HCT116 (cell line): ENCODE measurements around the gene CLIC6. TPM values are rescaled to one million over a fixed set of nuclear protein-coding genes. Genes with fewer than 3 reads are reported as not detected.

Source experiments
- ATAC-seq: fragments of 200-7000 bp; cut with Tn5 transposase; 2 replicates; pipeline ENCODE4 v1.9.1; 2020; ENCODE audit warnings: mild to moderate bottlenecking, moderate library complexity
- BruUV-seq: library from RNA; stranded (reverse); fragments of 400-500 nt; replicated peaks from 2 replicates; lab custom pipeline; 2021; lab: Mats Ljungman, UMichigan
- CTCF ChIA-PET: fragments of 300-600 bp; sonication (Branson Sonifier 250); formaldehyde crosslinking; loops from one replicate; lab custom pipeline; 2021; ENCODE audit warnings: antibody characterized with exemption; lab: Charles Lee
- POLR2A ChIA-PET: fragments of 300-600, 350-600 bp; sonication (Branson Sonifier 250); formaldehyde crosslinking; loops from one replicate; lab custom pipeline; 2021; ENCODE audit warnings: antibody characterized with exemption; lab: Charles Lee
- RAD21 ChIA-PET, 2 experiments: fragments of 300-600 bp; sonication (Branson Sonifier 250); formaldehyde crosslinking; loops; one replicate each; lab custom pipeline; 2023; ENCODE audit warnings: low total read pairs in 2 of 2; ENCODE audit not compliant: uncharacterized antibody in 2 of 2, unreplicated experiment in 2 of 2, low non-redundant PET in 1 of 2; lab: Charles Lee
- DNase-seq: peaks from one replicate; pipeline ENCODE4 v3.0.0-alpha.2; 2010; ENCODE audit warnings: low read depth, low spot score
- H2AFZ ChIP-seq: fragments of 200-600 bp; shearing (Covaris generic), sonication (generic); 2 replicates; pipeline ENCODE4 v1.6.1; 2017; ENCODE audit warnings: low read depth, mixed run types, mixed read lengths, antibody characterized with exemption, low read length; ENCODE audit not compliant: poor library complexity, severe bottlenecking
- H3K27ac ChIP-seq: 2 replicates; pipeline ENCODE4 v1.5.1; 2012; ENCODE audit warnings: low read depth, low read length
- H3K27me3 ChIP-seq: fragments of 200-600 bp; sonication (generic); 2 replicates; pipeline ENCODE4 v1.6.1; 2016; ENCODE audit warnings: mixed run types, low read length, mixed read lengths; ENCODE audit not compliant: insufficient read depth
- H3K36me3 ChIP-seq, 2 experiments: fragments of 200-500 bp in 1 of 2; fragments of 200-600 bp in 1 of 2; sonication (Bioruptor generic) in 1 of 2; sonication (generic) in 1 of 2; 2 replicates each; pipeline versions ENCODE4 v1.5.1 to v1.6.1; 2014 to 2016; ENCODE audit warnings: low read length in 2 of 2, inconsistent platforms in 1 of 2, mixed read lengths in 1 of 2, mixed run types in 1 of 2; ENCODE audit not compliant: insufficient read depth in 2 of 2, control insufficient read depth in 1 of 2
- H3K4me1 ChIP-seq, 2 experiments: fragments of 200-600 bp in 1 of 2; sonication (generic) in 1 of 2; 2 replicates each; pipeline versions ENCODE4 v1.5.1 to v1.6.1; 2012 to 2017; ENCODE audit warnings: low read length in 2 of 2, inconsistent platforms in 1 of 2, mild to moderate bottlenecking in 1 of 2, mixed read lengths in 1 of 2, mixed run types in 1 of 2, moderate library complexity in 1 of 2; ENCODE audit not compliant: insufficient read depth in 2 of 2, control insufficient read depth in 1 of 2
- H3K4me2 ChIP-seq: fragments of 200-600 bp; sonication (generic); 2 replicates; pipeline ENCODE4 v1.6.1; 2017; ENCODE audit warnings: mixed run types, low read length, mixed read lengths
- H3K4me3 ChIP-seq, 2 experiments: fragments of 200-600 bp in 1 of 2; sonication (generic) in 1 of 2; replicated peaks in 1 of 2; 2 replicates each; pipeline ENCODE4 v1.5.1; 2011 to 2016; ENCODE audit warnings: low read length in 2 of 2, control low read depth in 1 of 2, low read depth in 1 of 2, mild to moderate bottlenecking in 1 of 2, mixed read lengths in 1 of 2, mixed run types in 1 of 2
- H3K79me2 ChIP-seq: fragments of 200-600 bp; sonication (generic); 2 replicates; pipeline ENCODE4 v1.6.1; 2017; ENCODE audit warnings: mild to moderate bottlenecking, mixed run types, low read length, moderate library complexity, mixed read lengths; ENCODE audit not compliant: insufficient read depth
- H3K9ac ChIP-seq: fragments of 200-600 bp; sonication (generic); 2 replicates; pipeline ENCODE4 v1.6.1; 2016; ENCODE audit warnings: low read length, mixed read lengths
- H3K9me2 ChIP-seq: fragments of 200-600 bp; sonication (generic), shearing (Covaris generic); 2 replicates; pipeline ENCODE4 v1.6.1; 2017; ENCODE audit warnings: mixed run types, mild to moderate bottlenecking, moderate library complexity; ENCODE audit not compliant: insufficient read depth
- H3K9me3 ChIP-seq, 2 experiments: fragments of 200-500 bp in 1 of 2; fragments of 200-600 bp in 1 of 2; sonication (Bioruptor generic) in 1 of 2; sonication (generic) in 1 of 2; 2 replicates each; pipeline ENCODE4 v1.6.1; 2014 to 2017; ENCODE audit warnings: low read length in 2 of 2, mixed read lengths in 2 of 2, inconsistent platforms in 1 of 2, low read depth in 1 of 2, mild to moderate bottlenecking in 1 of 2, mixed run types in 1 of 2, moderate library complexity in 1 of 2; ENCODE audit not compliant: control insufficient read depth in 1 of 2, insufficient read depth in 1 of 2
- H4K20me1 ChIP-seq: fragments of 200-600 bp; sonication (generic), shearing (Covaris generic); 2 replicates; pipeline ENCODE4 v1.6.1; 2017; ENCODE audit warnings: mixed run types, mild to moderate bottlenecking, moderate library complexity; ENCODE audit not compliant: insufficient read depth
- CEBPB ChIP-seq: IDR thresholded peaks from 2 replicates; pipeline ENCODE4 v1.6.1; 2012; ENCODE audit warnings: low read depth
- EGR1 ChIP-seq: IDR thresholded peaks from 2 replicates; pipeline ENCODE4 v1.6.1; 2012; ENCODE audit warnings: low read depth
- ELF1 ChIP-seq: IDR thresholded peaks from 2 replicates; pipeline ENCODE4 v1.6.1; 2012; ENCODE audit warnings: low read depth, borderline replicate concordance
- EZH2 ChIP-seq: fragments of 200-600 bp; sonication (generic); IDR thresholded peaks from 2 replicates; pipeline ENCODE4 v1.6.1; 2017; ENCODE audit warnings: antibody characterized with exemption, mixed run types
- EZH2phosphoT487 ChIP-seq: fragments of 200-600 bp; IDR thresholded peaks from 2 replicates; pipeline ENCODE4 v1.6.1; 2018; ENCODE audit warnings: antibody characterized with exemption, borderline replicate concordance
- FOSL1 ChIP-seq: IDR thresholded peaks from 2 replicates; pipeline ENCODE4 v1.6.1; 2012; ENCODE audit warnings: low read depth
- JUND ChIP-seq: IDR thresholded peaks from 2 replicates; pipeline ENCODE4 v1.6.1; 2012
- POLR2A ChIP-seq: IDR thresholded peaks from 2 replicates; pipeline ENCODE4 v1.7.0; 2011; ENCODE audit warnings: borderline replicate concordance; ENCODE audit not compliant: insufficient read depth, insufficient read length; ENCODE audit errors: extremely low read depth
- POLR2AphosphoS5 ChIP-seq: IDR thresholded peaks from 2 replicates; pipeline ENCODE4 v1.6.1; 2011; ENCODE audit warnings: mild to moderate bottlenecking, low read depth, low read length, moderate library complexity
- RAD21 ChIP-seq: IDR thresholded peaks from 2 replicates; pipeline ENCODE4 v1.6.1; 2012; ENCODE audit warnings: low read depth, mild to moderate bottlenecking
- SRF ChIP-seq: IDR thresholded peaks from 2 replicates; pipeline ENCODE4 v1.6.1; 2012; ENCODE audit warnings: low read depth
- TCF7L2 ChIP-seq: IDR thresholded peaks from 2 replicates; pipeline ENCODE4 v1.7.0; 2011; ENCODE audit warnings: borderline replicate concordance, inconsistent platforms; ENCODE audit not compliant: insufficient read depth, insufficient read length; ENCODE audit errors: extremely low read depth
- YY1 ChIP-seq: IDR thresholded peaks from 2 replicates; pipeline ENCODE4 v1.6.1; 2011; ENCODE audit warnings: low read length, low read depth, moderate library complexity, mild to moderate bottlenecking; ENCODE audit not compliant: insufficient replicate concordance; ENCODE audit errors: extremely low read depth
- ZFX ChIP-seq: fragments of 450-650 bp; IDR thresholded peaks from 2 replicates; pipeline ENCODE4 v1.6.1; 2017
- ZNF274 ChIP-seq: fragments of 200-500 bp; sonication (Bioruptor generic); IDR thresholded peaks from 2 replicates; pipeline ENCODE4 v1.6.1; 2014; ENCODE audit warnings: mild to moderate bottlenecking, low read depth, low read length, inconsistent platforms
- intact Hi-C: fragments of 100-400 bp; cut with micrococcal nuclease; formaldehyde crosslinking; loops from 2 replicates; pipeline ENCODE4 v1.10.0; 2022
- total RNA-seq: library from RNA; stranded (reverse); gene quantifications from one replicate; pipeline ENCODE4 v1.2.1, GENCODE V29; 2021; ENCODE audit not compliant: unreplicated experiment
- TF ChIP-seq, protein P1 (sequence below): IDR thresholded peaks from 2 replicates; pipeline ENCODE4 v1.6.1; 2011; ENCODE audit warnings: mild to moderate bottlenecking, low read length, moderate library complexity; ENCODE audit not compliant: insufficient replicate concordance; ENCODE audit errors: extremely low read depth
- TF ChIP-seq, protein P2 (sequence below): IDR thresholded peaks from 2 replicates; pipeline ENCODE4 v1.6.1; 2012
- TF ChIP-seq, protein P3 (sequence below): IDR thresholded peaks from 2 replicates; pipeline ENCODE4 v1.6.1; 2012

The CLIC6 gene
- total RNA-seq, 1 experiment from 2014 or later = 0.05 TPM

DNA sequence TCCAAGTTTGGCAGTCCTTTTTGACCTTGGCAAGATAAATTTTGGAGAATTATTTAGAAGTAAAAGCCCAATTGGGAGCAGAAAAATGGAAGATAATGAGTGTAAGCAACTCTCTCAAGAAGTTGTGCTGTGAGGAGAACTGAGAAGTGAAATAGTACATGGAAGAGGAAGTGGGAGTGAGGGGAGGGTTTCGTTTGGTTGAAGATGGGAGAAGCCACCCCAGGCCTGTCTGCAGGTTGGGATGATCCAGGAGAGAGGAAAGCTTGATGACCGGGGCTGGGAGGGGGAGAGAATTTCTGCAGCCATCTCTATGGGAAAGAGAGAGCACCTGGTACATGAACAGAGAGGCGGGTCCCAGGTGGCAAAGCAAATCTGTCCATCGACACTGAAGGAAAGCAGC, 45.3 kb upstream of the CLIC6 start:
- POLR2A ChIA-PET = no interaction called here
- no peak overlapping the region for H2AFZ ChIP-seq
- TF ChIP-seq EGR1 = no peak
- TF ChIP-seq POLR2AphosphoS5 = no peak
- no peak for TF ChIP-seq ZNF274
- no peak for TF ChIP-seq YY1
- TF ChIP-seq, protein P1, sequence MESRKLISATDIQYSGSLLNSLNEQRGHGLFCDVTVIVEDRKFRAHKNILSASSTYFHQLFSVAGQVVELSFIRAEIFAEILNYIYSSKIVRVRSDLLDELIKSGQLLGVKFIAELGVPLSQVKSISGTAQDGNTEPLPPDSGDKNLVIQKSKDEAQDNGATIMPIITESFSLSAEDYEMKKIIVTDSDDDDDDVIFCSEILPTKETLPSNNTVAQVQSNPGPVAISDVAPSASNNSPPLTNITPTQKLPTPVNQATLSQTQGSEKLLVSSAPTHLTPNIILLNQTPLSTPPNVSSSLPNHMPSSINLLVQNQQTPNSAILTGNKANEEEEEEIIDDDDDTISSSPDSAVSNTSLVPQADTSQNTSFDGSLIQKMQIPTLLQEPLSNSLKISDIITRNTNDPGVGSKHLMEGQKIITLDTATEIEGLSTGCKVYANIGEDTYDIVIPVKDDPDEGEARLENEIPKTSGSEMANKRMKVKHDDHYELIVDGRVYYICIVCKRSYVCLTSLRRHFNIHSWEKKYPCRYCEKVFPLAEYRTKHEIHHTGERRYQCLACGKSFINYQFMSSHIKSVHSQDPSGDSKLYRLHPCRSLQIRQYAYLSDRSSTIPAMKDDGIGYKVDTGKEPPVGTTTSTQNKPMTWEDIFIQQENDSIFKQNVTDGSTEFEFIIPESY = no peak
- no peak for TF ChIP-seq EZH2
- TF ChIP-seq TCF7L2 = no peak
- TF ChIP-seq POLR2A = no peak
- TF ChIP-seq EZH2phosphoT487 = no peak
- no peak for TF ChIP-seq ELF1
- no peak for TF ChIP-seq RAD21
- TF ChIP-seq, protein P2, sequence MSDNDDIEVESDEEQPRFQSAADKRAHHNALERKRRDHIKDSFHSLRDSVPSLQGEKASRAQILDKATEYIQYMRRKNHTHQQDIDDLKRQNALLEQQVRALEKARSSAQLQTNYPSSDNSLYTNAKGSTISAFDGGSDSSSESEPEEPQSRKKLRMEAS = no peak
- TF ChIP-seq CEBPB = no peak
- no peak for TF ChIP-seq ZFX
- TF ChIP-seq JUND = no peak
- no peak for TF ChIP-seq FOSL1
- TF ChIP-seq SRF = no peak
- TF ChIP-seq, protein P3, sequence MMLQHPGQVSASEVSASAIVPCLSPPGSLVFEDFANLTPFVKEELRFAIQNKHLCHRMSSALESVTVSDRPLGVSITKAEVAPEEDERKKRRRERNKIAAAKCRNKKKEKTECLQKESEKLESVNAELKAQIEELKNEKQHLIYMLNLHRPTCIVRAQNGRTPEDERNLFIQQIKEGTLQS = no peak
- no peaks in the 10 kb centered on the region for H3K27me3 ChIP-seq
- no peaks in the 10 kb centered on the region for H4K20me1 ChIP-seq
- RAD21 ChIA-PET = no interaction called here
- H3K36me3 ChIP-seq = no peaks in the 10 kb centered on the region
- no peak overlapping the region for H3K27ac ChIP-seq
- DNase-seq (no peak), ATAC-seq (no peak)
- H3K9me3 ChIP-seq = no peaks in the 10 kb centered on the region
- CTCF ChIA-PET = no interaction called here
- H3K4me1 ChIP-seq = no peaks in the 10 kb centered on the region
- no TSS peak for BruUV-seq
- no peak overlapping the region for H3K9ac ChIP-seq
- H3K4me3 ChIP-seq = no peak overlapping the region
- H3K79me2 ChIP-seq = no peaks in the 10 kb centered on the region
- no peak overlapping the region for H3K4me2 ChIP-seq
- intact Hi-C loops = no loop called here
- no peaks in the 10 kb centered on the region for H3K9me2 ChIP-seq
